ENCODE measurements around the gene LHX2.
A peak's percentile ranks its signal among the peaks of the same experiment; 100 is the strongest.
"Not testable (repeated sequence)": the region's sequence is repeated elsewhere in the genome, so short reads cannot be mapped to it uniquely, and the experiment has no call there.

LHX2 gene, protein sequence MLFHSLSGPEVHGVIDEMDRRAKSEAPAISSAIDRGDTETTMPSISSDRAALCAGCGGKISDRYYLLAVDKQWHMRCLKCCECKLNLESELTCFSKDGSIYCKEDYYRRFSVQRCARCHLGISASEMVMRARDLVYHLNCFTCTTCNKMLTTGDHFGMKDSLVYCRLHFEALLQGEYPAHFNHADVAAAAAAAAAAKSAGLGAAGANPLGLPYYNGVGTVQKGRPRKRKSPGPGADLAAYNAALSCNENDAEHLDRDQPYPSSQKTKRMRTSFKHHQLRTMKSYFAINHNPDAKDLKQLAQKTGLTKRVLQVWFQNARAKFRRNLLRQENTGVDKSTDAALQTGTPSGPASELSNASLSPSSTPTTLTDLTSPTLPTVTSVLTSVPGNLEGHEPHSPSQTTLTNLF

DNA sequence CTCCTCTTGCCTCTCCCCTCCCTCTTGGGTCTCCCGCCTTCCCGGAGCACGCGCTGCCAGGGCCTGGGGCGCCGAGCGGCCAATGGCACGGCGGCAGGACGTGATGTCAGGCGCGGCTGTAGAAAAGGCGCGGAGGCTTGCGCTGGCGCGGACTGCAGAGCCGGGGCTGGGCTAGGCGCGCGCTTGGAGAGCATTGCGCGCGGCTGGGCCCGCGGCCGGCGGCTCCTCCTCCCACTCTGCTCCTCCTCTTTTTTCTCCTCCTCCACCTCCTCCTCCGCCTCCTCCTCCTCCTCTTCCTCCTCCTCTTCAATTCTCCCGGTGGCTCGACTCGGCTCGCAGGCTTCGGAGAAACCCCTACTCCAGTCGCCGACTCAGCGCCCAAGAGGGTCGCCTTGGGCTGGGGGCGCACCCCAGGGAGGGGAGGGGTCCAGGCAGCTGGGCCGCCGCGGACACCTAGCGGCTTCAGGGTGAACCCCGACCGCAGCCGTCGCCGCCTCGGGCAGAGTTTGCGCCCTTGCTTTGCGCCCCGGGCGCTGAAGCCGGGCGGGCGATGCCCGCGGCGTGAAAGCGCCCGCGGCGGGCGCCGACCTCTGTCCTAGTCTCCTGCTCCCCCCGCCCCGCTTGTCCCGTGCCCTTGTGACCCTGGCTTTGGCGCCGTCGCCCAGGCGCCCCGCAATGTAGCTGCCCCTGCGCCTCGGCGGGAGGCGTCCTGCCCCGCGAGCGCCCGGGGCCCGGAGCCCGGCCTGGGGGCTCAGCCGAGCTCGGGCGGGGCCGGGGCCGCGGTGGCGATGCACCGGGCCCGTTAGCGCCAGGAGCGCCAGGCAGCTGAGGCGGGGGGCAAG lies at the start of gene LHX2:
Gene LHX2 (plus strand): TSS at position 309 of the 842 bp plus-strand sequence. CDS start 581 bp downstream, outside the sequence.
- in situ Hi-C loops (cut with HindIII; ENCODE audit: low pct_unique_long_range_greater_than_20kb, low sequenced_read_pairs): no loop called here
- peak; percentile 96 to 99 for DNase-seq (ENCODE audit: low read depth in 1 of 2, low spot score in 1 of 2)
- TF ChIP-seq JUND (IDR thresholded peaks at IDR 0.05; ENCODE audit: low read depth): no peak

- in situ Hi-C loops (cut with HindIII; ENCODE audit: low pct_unique_long_range_greater_than_20kb, low sequenced_read_pairs): no loop called here
- TF ChIP-seq JUND (IDR thresholded peaks at IDR 0.05; ENCODE audit: low read depth): no peak
- DNase-seq (ENCODE audit: low read depth in 1 of 2, low spot score in 1 of 2): no peak
Observed at GRCh38 chr9:123964761-123965160, 46.8 kb upstream of the LHX2 start.

DNA sequence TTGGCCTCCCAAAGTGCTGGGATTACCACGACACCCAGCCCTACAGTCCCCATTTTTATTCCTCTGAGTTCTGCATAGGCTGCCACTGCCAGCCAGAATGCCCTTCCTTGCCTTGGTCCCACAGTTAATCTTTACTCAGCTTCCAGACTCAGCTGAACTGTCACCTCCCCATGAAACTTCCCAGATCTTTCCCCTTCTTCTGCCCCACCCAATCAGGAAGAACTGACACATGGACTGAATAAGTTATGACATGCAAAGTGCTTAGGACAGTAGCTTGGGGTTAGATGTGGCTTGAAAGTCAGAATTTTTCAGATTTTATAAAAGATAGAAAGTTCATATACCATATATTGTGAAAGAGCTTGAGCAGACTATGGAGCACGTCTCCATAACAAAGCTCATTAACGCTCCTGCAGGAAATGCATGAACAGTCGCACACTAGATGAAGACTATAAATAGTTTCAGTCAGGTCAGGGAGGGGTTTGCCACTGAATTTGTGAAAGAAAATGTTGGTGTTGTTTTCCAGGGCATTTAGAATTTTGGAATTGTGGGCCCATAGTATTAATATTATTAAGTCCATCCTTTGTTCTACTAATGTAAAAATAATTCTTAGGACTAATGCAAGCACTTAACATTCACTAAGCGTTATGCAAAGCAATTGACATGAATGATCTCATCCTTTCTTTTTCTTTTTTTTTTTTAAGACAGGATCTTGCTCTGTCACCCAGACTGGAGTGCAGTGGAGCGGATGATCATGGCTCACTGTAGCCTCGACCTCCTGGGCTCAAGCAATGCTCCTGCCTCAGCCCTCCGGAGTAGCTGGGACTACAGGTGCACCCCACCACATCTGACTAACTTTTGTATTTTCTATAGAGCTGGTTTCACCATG lies 45.5 kb upstream of the LHX2 start:
- no peak for TF ChIP-seq JUND (IDR thresholded peaks at IDR 0.05; ENCODE audit: low read depth)
- DNase-seq (ENCODE audit: low read depth in 1 of 2, low spot score in 1 of 2): no peak
- in situ Hi-C loops (cut with HindIII; ENCODE audit: low pct_unique_long_range_greater_than_20kb, low sequenced_read_pairs): no loop called here

DNA sequence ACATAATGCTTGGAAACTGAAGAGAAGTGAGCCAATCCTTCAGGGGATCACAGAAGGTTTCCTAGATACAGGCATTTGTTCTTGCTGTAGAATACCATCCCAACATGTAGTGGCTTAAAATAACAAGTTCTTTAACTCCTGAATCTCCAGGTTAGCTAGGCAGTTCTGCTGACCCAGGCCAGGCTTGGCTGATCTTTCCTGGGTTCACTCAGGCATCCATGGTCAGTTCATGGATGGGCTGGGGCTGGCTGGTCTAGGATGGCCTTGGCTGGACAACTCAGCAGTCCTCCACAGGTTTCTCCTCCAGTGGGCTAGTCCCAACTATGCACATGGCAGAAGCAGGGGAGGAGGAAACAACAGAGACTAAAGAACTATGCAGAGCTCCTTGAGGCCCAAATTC lies 44.2 kb upstream of the LHX2 start:
- no peak for DNase-seq (ENCODE audit: low read depth in 1 of 2, low spot score in 1 of 2)
- no peak for TF ChIP-seq JUND (IDR thresholded peaks at IDR 0.05; ENCODE audit: low read depth)
- in situ Hi-C loops (cut with HindIII; ENCODE audit: low pct_unique_long_range_greater_than_20kb, low sequenced_read_pairs): no loop called here

DNA sequence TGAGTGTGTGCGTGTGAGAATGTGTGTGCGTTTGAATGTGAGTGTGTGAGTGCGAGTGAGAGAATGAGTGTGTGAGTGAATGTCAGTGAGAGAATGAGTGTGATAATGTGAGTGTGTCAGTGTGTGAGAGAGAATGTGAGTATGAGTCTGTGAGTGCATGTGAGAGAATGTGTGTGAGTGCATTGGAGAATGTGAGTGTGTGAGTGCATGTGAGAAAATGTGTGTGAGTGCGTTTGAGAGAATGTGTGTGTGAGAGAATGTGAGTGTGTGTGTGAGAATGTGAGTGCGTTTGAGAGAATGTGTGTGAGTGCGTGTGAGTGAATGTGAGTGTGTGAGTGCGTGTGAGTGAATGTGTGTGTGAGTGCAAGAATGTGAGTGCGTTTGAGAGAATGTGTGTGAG lies 39.0 kb upstream of the LHX2 start:
- no peak for TF ChIP-seq JUND (IDR thresholded peaks at IDR 0.05; ENCODE audit: low read depth)
- no peak for DNase-seq (ENCODE audit: low read depth in 1 of 2, low spot score in 1 of 2)

DNA sequence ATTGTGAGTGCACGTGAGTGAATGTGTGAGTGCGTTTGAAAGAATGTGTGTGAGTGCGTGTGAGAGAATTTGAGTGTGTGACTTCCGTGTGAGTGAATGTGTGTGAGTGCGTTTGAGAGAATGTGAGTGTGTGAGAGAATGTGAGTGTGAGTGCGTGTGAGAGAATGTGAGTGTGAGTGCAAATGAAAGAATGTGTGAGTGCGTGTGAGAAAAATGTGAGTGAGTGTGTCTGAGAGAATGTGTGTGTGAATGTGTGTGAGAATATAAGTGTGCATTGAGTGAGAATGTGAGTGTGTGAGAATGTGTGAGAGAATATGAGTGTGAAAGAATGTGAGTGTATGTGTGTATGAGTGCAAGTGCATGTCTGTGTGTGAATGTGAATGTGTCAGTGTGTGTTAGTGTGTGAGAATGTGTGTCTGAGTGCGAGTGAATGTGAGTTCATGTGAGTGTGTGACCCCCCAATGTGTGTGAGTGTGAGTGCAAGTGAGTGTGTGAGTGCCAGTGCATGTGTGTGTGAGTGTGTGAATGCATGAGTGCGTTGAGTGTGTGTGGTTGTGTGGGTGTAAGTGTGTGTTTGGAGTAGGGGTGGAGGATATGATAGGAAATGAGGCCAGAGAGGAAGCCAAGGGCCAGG lies 37.9 kb upstream of the LHX2 start:
- in situ Hi-C loops (cut with HindIII; ENCODE audit: low pct_unique_long_range_greater_than_20kb, low sequenced_read_pairs): no loop called here
- TF ChIP-seq JUND (IDR thresholded peaks at IDR 0.05; ENCODE audit: low read depth): no peak
- no peak for DNase-seq (ENCODE audit: low read depth in 1 of 2, low spot score in 1 of 2)

More for the DNA sequence above, 39.0 kb upstream of the LHX2 start:
- in situ Hi-C loops (cut with HindIII; ENCODE audit: low pct_unique_long_range_greater_than_20kb, low sequenced_read_pairs): no loop called here

GRCh38 chr9:123974471-123974870 lies 37.1 kb upstream of the LHX2 start:
- in situ Hi-C loops (cut with HindIII; ENCODE audit: low pct_unique_long_range_greater_than_20kb, low sequenced_read_pairs): no loop called here
- DNase-seq (ENCODE audit: low read depth in 1 of 2, low spot score in 1 of 2): no peak
- TF ChIP-seq JUND (IDR thresholded peaks at IDR 0.05; ENCODE audit: low read depth): no peak

GRCh38 chr9:123975871-123976270 lies 35.7 kb upstream of the LHX2 start:
- TF ChIP-seq JUND (IDR thresholded peaks at IDR 0.05; ENCODE audit: low read depth): no peak
- DNase-seq (ENCODE audit: low read depth in 1 of 2, low spot score in 1 of 2): no peak
- in situ Hi-C loops (cut with HindIII; ENCODE audit: low pct_unique_long_range_greater_than_20kb, low sequenced_read_pairs): no loop called here

DNA sequence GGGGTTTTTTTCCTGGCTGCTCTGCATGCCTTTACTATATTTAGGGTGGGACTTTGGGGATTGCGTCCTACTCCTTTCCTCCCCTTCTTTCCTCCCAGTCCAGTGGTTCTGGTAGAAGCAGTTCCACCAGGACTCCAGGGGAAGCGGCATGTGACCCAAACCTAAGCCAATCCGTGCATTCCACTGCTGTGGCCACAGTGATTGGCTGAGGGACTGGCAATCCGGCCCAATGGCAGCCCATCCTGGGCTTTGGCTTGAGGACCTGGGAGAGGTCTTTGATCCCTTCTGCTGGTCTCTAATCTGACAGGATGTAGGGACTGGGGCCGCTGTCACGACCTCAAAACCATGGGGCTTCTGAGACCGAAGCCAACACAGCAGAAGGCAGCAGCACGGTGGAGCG lies 35.0 kb upstream of the LHX2 start:
- DNase-seq (ENCODE audit: low read depth in 1 of 2, low spot score in 1 of 2); in situ Hi-C loops (cut with HindIII; ENCODE audit: low pct_unique_long_range_greater_than_20kb, low sequenced_read_pairs): not testable (repeated sequence)

DNA sequence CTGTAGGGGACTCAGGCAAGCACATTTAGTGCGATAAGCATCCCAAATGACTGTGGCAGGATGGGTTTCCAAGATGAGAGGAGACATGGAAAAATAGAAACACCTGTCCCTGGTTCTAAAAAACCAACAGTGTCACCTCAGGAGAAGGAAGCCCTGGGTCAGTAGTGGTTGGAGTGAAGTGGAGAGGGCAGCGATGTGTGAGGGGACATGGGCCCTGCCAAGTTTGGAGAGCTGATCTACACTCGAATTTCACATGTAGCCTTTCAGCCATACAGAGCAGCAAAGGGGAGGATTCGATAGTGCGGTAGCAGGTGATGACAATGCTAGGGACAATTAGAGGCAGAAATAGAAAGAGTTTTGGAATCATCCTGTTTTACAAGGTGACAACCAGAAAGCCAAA lies 32.6 kb upstream of the LHX2 start:
- DNase-seq (ENCODE audit: low read depth in 1 of 2, low spot score in 1 of 2): no peak
- TF ChIP-seq JUND (IDR thresholded peaks at IDR 0.05; ENCODE audit: low read depth): no peak
- in situ Hi-C loops (cut with HindIII; ENCODE audit: low pct_unique_long_range_greater_than_20kb, low sequenced_read_pairs): no loop called here

GRCh38 chr9:123982535-123982934 lies 29.0 kb upstream of the LHX2 start:
- no peak for DNase-seq (ENCODE audit: low read depth in 1 of 2, low spot score in 1 of 2)
- TF ChIP-seq JUND (IDR thresholded peaks at IDR 0.05; ENCODE audit: low read depth): no peak
- in situ Hi-C loops (cut with HindIII; ENCODE audit: low pct_unique_long_range_greater_than_20kb, low sequenced_read_pairs): no loop called here

GRCh38 chr9:123983047-123983446 lies 28.5 kb upstream of the LHX2 start:
- TF ChIP-seq JUND (IDR thresholded peaks at IDR 0.05; ENCODE audit: low read depth): no peak
- DNase-seq (ENCODE audit: low read depth in 1 of 2, low spot score in 1 of 2): no peak

More at GRCh38 chr9:123983047-123983446, 28.5 kb upstream of the LHX2 start:
- in situ Hi-C loops (cut with HindIII; ENCODE audit: low pct_unique_long_range_greater_than_20kb, low sequenced_read_pairs): no loop called here
